ENCODE results near the gene GNAT2.

GNAT2 gene

GRCh38 chr1:109642626-109643025 is 23.2 kb upstream of the GNAT2 start:
- DNase-seq (ENCODE audit: low read depth in 2 of 2) = no peak

GRCh38 chr1:109641861-109642260 is 22.4 kb upstream of the GNAT2 start:
- no peak for DNase-seq (ENCODE audit: low read depth in 2 of 2)

DNA sequence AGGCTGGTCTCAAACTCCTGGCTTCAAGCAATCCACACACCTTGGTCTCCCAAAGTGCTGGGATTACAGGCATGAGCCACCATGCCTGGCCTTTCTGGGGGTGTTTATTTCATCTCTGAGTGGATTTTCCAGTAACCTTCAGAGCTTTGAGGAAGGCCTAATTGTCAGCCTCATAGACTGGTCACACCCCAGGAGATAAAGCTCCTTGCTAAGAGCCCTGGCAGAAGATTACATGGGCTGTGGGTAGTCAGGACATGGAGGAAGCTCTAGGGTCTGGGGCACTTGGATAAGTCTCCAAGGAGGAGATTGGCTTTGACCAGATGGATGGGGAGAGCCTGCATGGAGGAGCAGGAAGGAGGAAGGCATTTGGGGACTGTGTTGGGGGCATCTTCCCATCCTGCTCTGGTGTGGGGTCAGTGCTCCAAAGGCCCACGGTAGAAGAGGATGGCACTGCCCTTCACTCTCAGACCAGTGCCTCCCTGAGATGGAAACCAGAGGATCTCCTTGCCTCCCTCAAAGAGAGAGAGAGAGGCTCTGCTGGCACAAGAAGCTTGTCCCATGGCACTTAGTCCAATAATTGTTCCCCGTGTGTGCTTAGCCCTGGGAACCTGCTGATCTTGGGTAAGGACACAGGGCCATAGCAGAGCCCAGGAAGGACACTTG is 21.8 kb upstream of the GNAT2 start:
- DNase-seq (ENCODE audit: low read depth in 2 of 2) = no peak

DNA sequence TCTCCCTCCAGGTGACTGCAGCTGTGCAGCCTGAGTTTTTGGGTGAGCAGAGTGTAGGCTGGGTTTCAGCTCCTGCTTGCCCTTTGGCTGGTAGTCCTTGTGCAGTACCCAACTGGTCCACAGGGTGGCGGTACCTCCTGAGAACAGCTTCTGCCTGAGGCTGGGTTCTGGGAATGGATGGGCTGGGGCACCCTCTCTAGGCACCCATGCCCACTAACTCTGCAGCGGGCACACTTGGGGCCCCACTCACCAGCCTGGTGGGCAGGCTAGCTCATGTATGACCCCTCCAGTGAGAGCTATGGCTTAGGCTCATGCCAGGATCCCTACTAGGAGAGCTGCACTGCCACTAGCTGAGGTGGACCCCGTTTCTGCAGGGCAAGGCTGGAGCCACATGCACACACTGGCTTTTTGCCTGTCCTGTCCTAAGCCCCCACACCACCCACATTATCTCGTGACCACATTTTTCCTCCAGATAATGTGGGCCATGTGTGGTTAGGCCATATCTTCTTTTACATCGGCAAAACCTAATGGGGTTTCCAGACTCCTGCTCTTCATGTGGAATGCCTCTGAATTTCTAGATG is 21.0 kb upstream of the GNAT2 start:
- DNase-seq (ENCODE audit: low read depth in 2 of 2) = peak; percentile 84 to 98

DNA sequence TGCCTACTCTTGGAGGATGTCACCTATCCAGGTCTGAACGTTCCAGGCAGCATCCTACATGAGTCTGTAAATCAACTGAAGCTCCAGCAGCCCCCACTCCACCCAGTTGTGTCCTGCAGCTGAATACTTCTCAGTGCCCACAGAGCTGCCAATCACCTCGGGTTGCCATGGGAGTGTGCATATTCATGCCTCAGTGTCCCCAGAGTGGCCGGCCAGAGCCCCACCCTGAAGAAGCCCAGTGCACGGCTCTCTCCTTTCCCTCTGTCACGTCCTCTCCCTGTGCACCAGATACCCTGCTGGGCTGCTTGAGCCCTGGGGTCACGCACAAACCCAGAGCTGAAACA is 20.4 kb upstream of the GNAT2 start:
- DNase-seq (ENCODE audit: low read depth in 2 of 2) = no peak

DNA sequence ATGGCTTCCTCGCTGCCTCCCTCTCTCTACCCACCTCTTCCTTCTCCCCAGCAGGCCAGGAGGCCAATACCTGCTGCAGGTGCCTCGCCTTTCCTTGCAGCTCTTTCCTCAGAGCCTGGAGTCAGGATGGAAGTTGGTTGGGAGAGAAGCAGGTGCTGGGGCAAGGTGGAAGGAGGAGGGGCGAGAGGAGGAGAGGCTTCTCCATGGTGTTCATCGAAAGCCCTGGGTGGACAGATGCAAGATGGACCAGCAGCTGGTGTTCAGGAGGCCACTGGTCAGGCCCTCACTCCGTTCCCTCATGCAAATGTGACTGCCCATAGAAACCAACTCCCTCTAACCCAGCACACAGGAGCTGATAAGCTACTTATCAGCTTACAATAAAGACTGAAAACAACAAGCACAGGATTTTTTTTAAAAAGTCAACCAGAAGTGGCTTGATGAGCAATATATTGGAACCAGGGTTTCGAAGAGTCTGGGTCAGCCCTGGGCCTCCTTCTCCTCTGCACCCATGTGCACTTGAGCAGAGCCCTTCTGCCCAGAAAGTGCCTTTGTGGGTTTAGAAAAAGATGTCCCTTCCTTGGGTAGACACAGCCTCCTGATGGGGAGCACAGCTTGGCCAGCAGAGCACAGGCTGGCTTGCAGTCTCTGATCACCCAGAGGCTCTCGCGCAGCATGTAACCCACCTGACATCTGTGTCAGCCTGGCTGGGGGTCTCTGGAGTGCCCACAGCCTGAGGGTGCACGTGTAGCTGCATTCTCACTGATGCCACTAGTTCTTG is 19.8 kb upstream of the GNAT2 start:
- DNase-seq (ENCODE audit: low read depth in 2 of 2) = no peak

DNA sequence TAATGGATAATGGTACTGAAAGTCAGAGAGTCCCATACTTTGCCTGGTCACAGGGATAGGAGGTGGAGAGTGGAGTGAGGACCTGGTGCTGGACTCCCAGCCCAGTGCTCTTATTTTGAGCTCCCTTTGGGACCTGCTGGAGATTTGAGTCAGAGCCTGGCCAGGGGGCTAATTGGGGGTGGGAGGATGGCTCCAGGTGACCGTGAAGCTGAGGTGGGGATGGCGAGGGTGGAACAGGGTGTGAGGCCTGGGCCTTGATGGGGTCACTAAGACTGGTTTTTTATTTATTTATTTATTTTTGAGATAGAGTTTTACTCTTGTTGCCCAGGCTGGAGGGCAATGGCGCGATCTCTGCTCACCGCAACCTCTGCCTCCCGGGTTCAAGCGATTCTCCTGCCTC is 18.0 kb upstream of the GNAT2 start:
- DNase-seq (ENCODE audit: low read depth in 2 of 2) = no peak

DNA sequence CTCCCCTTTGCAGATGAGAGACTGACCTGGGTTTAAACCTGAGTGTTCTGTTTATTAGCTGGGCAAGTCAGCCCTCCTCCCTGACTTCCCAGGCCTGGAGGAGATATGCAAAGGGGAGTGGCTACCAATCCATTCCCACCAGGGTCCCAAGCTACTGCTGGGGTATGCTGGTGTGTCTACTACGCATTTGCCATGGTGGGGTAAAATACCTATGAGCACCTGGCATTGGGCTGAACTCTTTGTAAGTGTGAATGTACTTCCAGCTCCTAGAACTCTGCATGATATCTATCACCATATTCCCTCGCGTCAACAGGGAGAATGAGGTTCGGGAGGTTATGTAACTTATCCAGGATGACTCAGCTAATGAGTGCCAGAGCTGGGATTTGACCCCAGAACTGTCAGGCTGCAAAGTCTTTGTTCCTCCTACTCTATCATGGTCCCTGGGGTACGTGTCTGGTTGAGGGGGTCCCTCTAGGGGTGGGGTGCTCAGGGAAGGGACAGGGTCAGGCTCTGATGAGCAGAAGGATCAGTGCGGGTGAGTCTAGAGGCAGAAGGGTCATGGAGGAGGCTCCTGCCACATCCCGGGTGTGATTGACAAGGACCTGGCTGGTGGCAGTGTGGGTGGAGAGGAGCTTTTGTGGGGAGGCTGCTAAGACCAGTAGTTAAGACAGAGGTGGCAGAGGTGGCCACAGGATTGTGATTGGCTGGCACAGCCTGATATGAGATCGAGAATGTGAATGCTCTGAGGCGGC is 17.0 kb upstream of the GNAT2 start:
- DNase-seq (ENCODE audit: low read depth in 2 of 2) = no peak

GRCh38 chr1:109635862-109636200 is 16.4 kb upstream of the GNAT2 start:
- DNase-seq (ENCODE audit: low read depth in 2 of 2) = no peak

- DNase-seq (ENCODE audit: low read depth in 2 of 2) = no peak
Observed at GRCh38 chr1:109634771-109635750, 15.6 kb upstream of the GNAT2 start.

DNA sequence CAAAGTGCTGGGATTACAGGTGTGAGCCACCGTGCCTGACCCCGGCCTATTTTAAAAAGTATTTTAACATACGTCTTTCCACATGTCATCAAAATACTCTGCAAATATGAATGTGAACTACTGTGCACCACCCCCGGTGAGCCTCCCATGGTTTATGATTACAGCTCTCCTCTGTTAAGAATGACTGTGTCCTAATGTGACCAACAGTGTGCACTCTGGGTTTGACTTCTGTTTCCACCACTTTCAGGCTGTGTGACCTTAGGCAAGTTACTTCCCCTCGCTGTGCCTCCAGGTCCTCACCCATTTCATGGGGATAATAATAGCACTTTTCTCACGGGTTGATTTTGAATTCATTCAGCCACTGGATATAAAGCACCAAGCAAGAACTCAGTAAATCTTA is 14.9 kb upstream of the GNAT2 start:
- DNase-seq (ENCODE audit: low read depth in 2 of 2) = no peak

DNA sequence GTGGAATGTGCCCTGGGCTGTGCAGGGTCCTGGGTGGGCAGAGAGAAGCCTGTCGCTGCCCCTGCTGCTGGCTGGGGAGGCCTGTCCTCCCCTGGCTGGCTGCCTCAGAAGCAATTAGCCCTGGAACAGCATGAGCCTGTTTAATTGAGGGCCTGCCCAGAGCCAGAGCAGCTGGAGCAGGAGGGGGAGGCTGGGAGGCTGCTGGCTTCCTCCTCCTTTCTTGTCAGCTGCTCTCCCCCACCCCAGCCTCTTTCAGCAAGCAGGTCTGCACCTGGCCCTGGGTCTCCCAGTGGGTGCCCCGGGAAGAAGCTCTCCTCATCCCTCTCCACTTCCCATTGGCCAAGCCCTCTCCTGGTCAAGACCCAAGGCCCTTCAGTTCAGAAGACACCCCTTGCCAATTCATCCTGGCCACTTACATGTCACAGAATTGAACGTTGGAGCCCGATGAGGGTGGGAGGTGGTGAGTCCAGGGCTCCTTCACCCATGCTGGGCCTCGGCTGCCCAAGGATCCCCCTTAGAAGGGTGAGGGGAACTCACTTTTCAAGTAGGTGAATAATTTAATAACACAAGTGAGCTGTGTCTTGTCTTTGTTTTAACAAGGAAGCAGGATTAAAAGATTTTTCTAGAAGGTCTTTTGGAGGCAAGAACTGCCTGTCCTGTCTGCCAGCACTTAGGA is 13.4 kb upstream of the GNAT2 start:
- no peak for DNase-seq (ENCODE audit: low read depth in 2 of 2)

- no peak for DNase-seq (ENCODE audit: low read depth in 2 of 2)
Observed at GRCh38 chr1:109631513-109632505, 12.4 kb upstream of the GNAT2 start.

- DNase-seq (ENCODE audit: low read depth in 2 of 2) = no peak
Observed at GRCh38 chr1:109630898-109631512, 11.6 kb upstream of the GNAT2 start.

DNA sequence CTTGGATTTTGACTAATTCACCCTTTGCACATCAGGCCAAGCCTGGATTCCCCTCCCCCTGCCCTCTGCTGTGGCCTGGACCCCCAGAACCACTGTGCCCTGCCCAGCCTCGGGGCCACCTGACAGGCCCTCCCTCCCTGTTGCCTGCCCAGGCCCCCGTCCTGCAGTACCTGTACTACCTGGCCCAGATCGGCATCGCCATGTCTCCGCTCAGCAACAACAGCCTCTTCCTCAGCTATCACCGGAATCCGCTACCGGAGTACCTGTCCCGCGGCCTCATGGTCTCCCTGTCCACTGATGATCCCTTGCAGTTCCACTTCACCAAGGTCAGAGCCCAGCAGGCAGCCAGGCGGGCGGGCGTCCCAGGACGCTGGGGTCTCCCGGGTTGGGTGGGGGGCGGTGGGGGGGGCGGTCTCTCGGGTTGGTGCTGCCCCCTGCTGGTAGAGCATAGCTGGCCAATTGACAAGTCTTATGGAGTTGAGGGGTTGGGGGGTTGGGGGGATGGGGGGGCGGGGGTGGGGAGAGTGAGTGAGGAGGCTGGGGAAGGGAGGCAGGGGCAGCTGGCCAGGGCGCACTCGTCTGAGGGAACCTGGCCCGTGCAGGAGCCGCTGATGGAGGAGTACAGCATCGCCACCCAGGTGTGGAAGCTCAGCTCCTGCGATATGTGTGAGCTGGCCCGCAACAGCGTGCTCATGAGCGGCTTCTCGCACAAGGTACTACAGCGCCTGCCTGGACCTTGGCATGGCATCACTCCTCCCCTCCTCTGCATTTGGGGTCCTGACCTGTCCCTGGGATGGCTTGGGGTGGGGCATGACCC is 10.9 kb upstream of the GNAT2 start:
- DNase-seq (ENCODE audit: low read depth in 2 of 2) = peak in 1 of 2 donors; percentile 35

DNA sequence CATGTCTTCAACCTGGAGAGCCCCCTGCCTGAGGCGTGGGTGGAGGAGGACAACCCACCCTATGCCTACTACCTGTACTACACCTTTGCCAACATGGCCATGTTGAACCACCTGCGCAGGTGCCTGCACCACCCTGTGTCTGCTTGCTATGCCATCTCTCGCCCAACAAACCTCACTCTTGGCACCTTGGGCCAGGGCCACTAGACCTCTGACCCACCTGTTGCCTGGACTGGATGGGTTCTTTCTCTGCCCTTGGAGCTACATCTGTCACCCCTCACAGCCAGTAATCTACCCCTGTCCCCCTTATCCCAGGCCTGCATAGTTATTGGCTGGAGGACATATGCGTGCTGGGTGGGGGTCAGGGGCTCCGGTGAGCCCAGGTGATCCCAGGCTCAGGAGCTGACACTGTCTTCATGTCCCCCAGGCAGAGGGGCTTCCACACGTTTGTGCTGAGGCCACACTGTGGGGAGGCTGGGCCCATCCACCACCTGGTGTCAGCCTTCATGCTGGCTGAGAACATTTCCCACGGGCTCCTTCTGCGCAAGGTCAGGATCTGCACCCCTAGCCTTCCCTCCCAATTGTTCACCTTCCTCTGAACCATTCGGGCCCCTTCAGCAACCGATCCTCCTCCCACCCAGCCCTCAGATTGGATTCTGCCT is 10.1 kb upstream of the GNAT2 start:
- no peak for DNase-seq (ENCODE audit: low read depth in 2 of 2)

GRCh38 chr1:109628540-109629321 is 9.3 kb upstream of the GNAT2 start:
- DNase-seq (ENCODE audit: low read depth in 2 of 2) = no peak

Data from stimulated activated CD4-positive, alpha-beta T cell treated with anti-CD3 and anti-CD28 coated beads, Interleukin-4, amount 100 ng/mL, for 48 hours (primary cell).